ENCODE results near the gene ZMIZ1. TPM values are rescaled to one million over a fixed set of nuclear protein-coding genes. Genes with fewer than 3 reads are reported as not detected.

ZMIZ1 gene
- polyA plus RNA-seq, 1 donor from 2014 or later = 26.8 TPM

GRCh38 chr10:79329529-79329928 lies 260.8 kb downstream of the ZMIZ1 start:
- Histone ChIP-seq H2AFZ (ENCODE audit: low read depth, low read length) (no peak overlapping the region), H4K20me1 (ENCODE audit: insufficient read depth) (no peaks in the 10 kb centered on the region), H3K9ac (ENCODE audit: low read length) (no peak overlapping the region), H3K4me2 (ENCODE audit: low read length) (no peak overlapping the region), H3K9me2 (ENCODE audit: insufficient read depth, low read length) (no peaks in the 10 kb centered on the region), H3K79me2 (replicated peaks; ENCODE audit: insufficient read depth, low read length) (no peaks in the 10 kb centered on the region), H3K4me3 (ENCODE audit: low read length) (no peak overlapping the region), H3K36me3 (ENCODE audit: insufficient read depth, low read length) (no peaks in the 10 kb centered on the region), H3K27me3 (ENCODE audit: insufficient read depth, low read depth, low read length) (no peaks in the 10 kb centered on the region), H3K9me3 (ENCODE audit: low read length) (no peaks in the 10 kb centered on the region), H3F3A (ENCODE audit: insufficient read depth, low read length, poor library complexity, severe bottlenecking) (no peaks in the 10 kb centered on the region), H3K27ac (ENCODE audit: low read length) (no peak overlapping the region)
- no peak for TF ChIP-seq REST (IDR thresholded peaks at IDR 0.05; ENCODE audit: borderline replicate concordance)
- TF ChIP-seq MXI1 (conservative IDR thresholded peaks at IDR 0.05; ENCODE audit: poor library complexity, severe bottlenecking) = no peak
- TF ChIP-seq SMC3 (conservative IDR thresholded peaks at IDR 0.05; ENCODE audit: poor library complexity) = no peak
- no peak for TF ChIP-seq EP300 (conservative IDR thresholded peaks at IDR 0.05; ENCODE audit: poor library complexity, severe bottlenecking)
- no peak for TF ChIP-seq TAF1 (IDR thresholded peaks at IDR 0.05; ENCODE audit: low read depth)
- no peak for TF ChIP-seq EZH2 (IDR thresholded peaks at IDR 0.05; ENCODE audit: borderline replicate concordance, insufficient read depth, low read length, poor library complexity, severe bottlenecking)
- no peak for TF ChIP-seq RAD21 (conservative IDR thresholded peaks at IDR 0.05)
- TF ChIP-seq CTCF (IDR thresholded peaks at IDR 0.05; ENCODE audit: poor library complexity, severe bottlenecking) = no peak

GRCh38 chr10:79331226-79331625 lies 262.5 kb downstream of the ZMIZ1 start:
- H3K79me2 ChIP-seq (replicated peaks; ENCODE audit: insufficient read depth, low read length) = no peaks in the 10 kb centered on the region
- H3K36me3 ChIP-seq (ENCODE audit: insufficient read depth, low read length) = no peaks in the 10 kb centered on the region
- TF ChIP-seq EP300 (conservative IDR thresholded peaks at IDR 0.05; ENCODE audit: poor library complexity, severe bottlenecking) = no peak
- TF ChIP-seq SMC3 (conservative IDR thresholded peaks at IDR 0.05; ENCODE audit: poor library complexity) = no peak
- TF ChIP-seq TAF1 (IDR thresholded peaks at IDR 0.05; ENCODE audit: low read depth) = no peak
- no peak for TF ChIP-seq MXI1 (conservative IDR thresholded peaks at IDR 0.05; ENCODE audit: poor library complexity, severe bottlenecking)
- no peak for TF ChIP-seq RAD21 (conservative IDR thresholded peaks at IDR 0.05)
- TF ChIP-seq POLR2AphosphoS5 (IDR thresholded peaks at IDR 0.05) = no peak
- no peak for TF ChIP-seq REST (IDR thresholded peaks at IDR 0.05; ENCODE audit: borderline replicate concordance)
- TF ChIP-seq CTCF (IDR thresholded peaks at IDR 0.05; ENCODE audit: poor library complexity, severe bottlenecking) = no peak
- TF ChIP-seq EZH2 (IDR thresholded peaks at IDR 0.05; ENCODE audit: borderline replicate concordance, insufficient read depth, low read length, poor library complexity, severe bottlenecking) = no peak
- H3K4me3 ChIP-seq (ENCODE audit: low read length) = no peak overlapping the region
- H3F3A ChIP-seq (ENCODE audit: insufficient read depth, low read length, poor library complexity, severe bottlenecking) = no peaks in the 10 kb centered on the region
- H3K9me3 ChIP-seq (ENCODE audit: low read length) = no peaks in the 10 kb centered on the region
- H3K9me2 ChIP-seq (ENCODE audit: insufficient read depth, low read length) = no peaks in the 10 kb centered on the region
- no peaks in the 10 kb centered on the region for H3K27me3 ChIP-seq (ENCODE audit: insufficient read depth, low read depth, low read length)
- H4K20me1 ChIP-seq (ENCODE audit: insufficient read depth) = no peaks in the 10 kb centered on the region
- no peak overlapping the region for H3K27ac ChIP-seq (ENCODE audit: low read length)
- H3K9ac ChIP-seq (ENCODE audit: low read length) = no peak overlapping the region
- no peak overlapping the region for H3K4me2 ChIP-seq (ENCODE audit: low read length)
- no peak overlapping the region for H2AFZ ChIP-seq (ENCODE audit: low read depth, low read length)
